HG02884 (cell line): ENCODE measurements around the gene MYO3B.
"Not testable (repeated sequence)": the region's sequence is repeated elsewhere in the genome, so short reads cannot be mapped to it uniquely, and the experiment has no call there.

Source experiments
- ATAC-seq: cut with Tn5 transposase; IDR thresholded peaks from one replicate; pipeline ENCODE4 v1.9.1; 2021; ENCODE audit warnings: mild to moderate bottlenecking, moderate library complexity; ENCODE audit not compliant: unreplicated experiment

The MYO3B gene

GRCh38 chr2:170255971-170256370 lies 78.0 kb downstream of the MYO3B start:
- no peak for ATAC-seq

GRCh38 chr2:170258382-170258781 lies 80.4 kb downstream of the MYO3B start:
- ATAC-seq, result no peak

- ATAC-seq, result no peak
These were observed 82.2 kb downstream of the MYO3B start for GRCh38 chr2:170260188-170260587.

GRCh38 chr2:170261566-170261965 lies 83.6 kb downstream of the MYO3B start:
- ATAC-seq, result no peak

GRCh38 chr2:170262343-170262742 lies 84.4 kb downstream of the MYO3B start:
- ATAC-seq, result no peak

GRCh38 chr2:170262806-170263205 lies 84.9 kb downstream of the MYO3B start:
- ATAC-seq, result no peak

- not testable (repeated sequence) for ATAC-seq
These were observed 86.0 kb downstream of the MYO3B start for GRCh38 chr2:170263728-170264521.

GRCh38 chr2:170264522-170264860 lies 86.5 kb downstream of the MYO3B start:
- ATAC-seq, result no peak

- no peak for ATAC-seq
These were observed 86.9 kb downstream of the MYO3B start for GRCh38 chr2:170264865-170265264.

DNA sequence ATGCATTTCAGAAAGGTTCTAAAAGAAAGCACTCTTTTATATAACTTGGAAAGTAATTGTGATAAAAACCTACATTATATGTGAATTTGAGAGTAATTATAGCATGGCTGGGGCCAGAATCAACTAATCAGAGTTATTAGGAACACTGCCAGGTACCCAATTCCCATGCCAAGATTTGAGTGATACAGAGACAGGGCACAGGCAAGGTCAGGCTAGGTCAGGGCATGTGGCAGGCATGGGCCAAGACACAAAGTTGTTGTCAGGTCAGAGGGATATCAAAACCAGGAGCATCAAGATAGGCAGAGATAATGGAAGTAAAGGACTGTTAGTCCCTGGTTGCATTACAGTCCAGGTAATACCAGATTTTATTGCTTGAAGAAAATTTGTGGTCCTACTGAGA lies 87.4 kb downstream of the MYO3B start:
- no peak for ATAC-seq

GRCh38 chr2:170266358-170266757 lies 88.4 kb downstream of the MYO3B start:
- ATAC-seq, result no peak

DNA sequence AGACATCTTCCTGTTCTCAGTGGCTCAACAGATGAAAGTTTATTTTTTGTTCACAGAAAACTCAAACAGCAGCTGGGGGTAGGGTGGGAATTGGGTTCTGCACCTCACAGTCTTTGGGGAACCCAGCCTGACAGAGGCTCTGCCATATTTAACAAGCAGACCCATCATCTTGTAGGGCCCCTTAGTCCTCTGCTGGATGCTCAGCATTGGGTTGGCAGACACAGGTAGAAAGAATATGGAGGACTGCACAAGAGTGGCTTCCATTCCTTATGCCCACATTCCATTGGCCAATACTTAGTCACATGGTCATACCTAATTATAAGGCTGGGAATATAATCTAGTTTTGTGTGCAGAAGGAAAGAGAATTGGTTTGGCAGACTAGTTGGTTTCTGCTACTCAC lies 89.1 kb downstream of the MYO3B start:
- ATAC-seq, result no peak

GRCh38 chr2:170270278-170270864 lies 92.4 kb downstream of the MYO3B start:
- ATAC-seq, result no peak

GRCh38 chr2:170271340-170271739 lies 93.4 kb downstream of the MYO3B start:
- no peak for ATAC-seq

GRCh38 chr2:170276056-170276455 lies 98.1 kb downstream of the MYO3B start:
- ATAC-seq, result no peak

GRCh38 chr2:170276925-170277629 lies 99.1 kb downstream of the MYO3B start:
- ATAC-seq, result no peak

- no peak for ATAC-seq
These were observed 100.0 kb downstream of the MYO3B start for GRCh38 chr2:170277951-170278350.

- not testable (repeated sequence) for ATAC-seq
These were observed 101.7 kb downstream of the MYO3B start for GRCh38 chr2:170279615-170280014.

- no peak for ATAC-seq
These were observed 104.9 kb downstream of the MYO3B start for GRCh38 chr2:170282851-170283250.

DNA sequence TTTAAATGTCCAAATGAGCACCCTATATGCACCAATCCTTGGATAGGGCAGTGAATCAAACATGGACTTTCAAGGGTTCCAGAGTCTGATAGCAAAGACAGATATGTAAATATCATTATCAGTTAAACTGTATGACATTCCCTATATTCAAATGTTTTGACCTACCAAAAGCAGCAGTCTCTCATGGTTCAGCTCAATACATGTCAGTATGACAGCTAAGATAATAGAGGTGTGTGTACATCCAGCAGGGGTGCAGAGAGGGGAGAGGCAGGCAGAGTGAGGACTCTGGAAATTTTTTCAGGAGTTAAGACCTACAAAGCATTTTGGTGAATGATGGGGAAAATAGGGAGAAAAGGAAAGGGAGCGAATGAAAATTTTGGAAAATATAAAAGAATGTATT lies 106.3 kb downstream of the MYO3B start:
- no peak for ATAC-seq

GRCh38 chr2:170288859-170289258 lies 110.9 kb downstream of the MYO3B start:
- ATAC-seq, result no peak

- no peak for ATAC-seq
These were observed 113.5 kb downstream of the MYO3B start for GRCh38 chr2:170291474-170291873.
